ENCODE results near the gene CAP2. TPM values are rescaled to one million over a fixed set of nuclear protein-coding genes. Genes with fewer than 3 reads are reported as not detected.

Gene CAP2
- total RNA-seq, 1 donor from 2014 or later: 15.5 TPM

DNA sequence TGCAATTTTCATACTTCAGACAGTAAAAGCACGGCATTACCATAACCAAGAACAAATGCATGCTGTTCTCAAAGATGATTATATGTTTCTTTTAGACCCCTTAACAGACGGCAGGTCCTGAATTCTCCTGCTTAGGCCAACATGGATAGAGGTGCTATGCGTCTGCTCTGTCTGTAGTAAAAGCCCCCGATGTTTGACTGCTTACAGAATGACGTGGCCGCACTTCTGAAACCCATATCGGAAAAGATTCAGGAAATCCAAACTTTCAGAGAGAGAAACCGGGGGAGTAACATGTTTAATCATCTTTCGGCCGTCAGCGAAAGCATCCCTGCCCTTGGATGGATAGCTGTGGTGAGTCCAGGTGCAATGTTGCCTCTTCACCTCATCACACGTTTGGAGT lies 113.6 kb downstream of the CAP2 start:
- DNase-seq (ENCODE audit: low spot score, unreplicated experiment): no peak
- peaks cover 10% of the 10 kb centered on the region for H3K36me3 Mint-ChIP-seq (ENCODE audit: insufficient read depth)
- no peak overlapping the region for H3K27ac Mint-ChIP-seq
- H3K4me3 Mint-ChIP-seq (ENCODE audit: low read depth): no peak overlapping the region
- no peaks in the 10 kb centered on the region for H3K9me3 Mint-ChIP-seq (ENCODE audit: low read depth)
- H3K27me3 Mint-ChIP-seq: no peaks in the 10 kb centered on the region
- H3K4me1 Mint-ChIP-seq (ENCODE audit: low read depth): no peaks in the 10 kb centered on the region
- no peak for TF ChIP-seq CTCF (IDR thresholded peaks at IDR 0.05; ENCODE audit: unreplicated experiment)

DNA sequence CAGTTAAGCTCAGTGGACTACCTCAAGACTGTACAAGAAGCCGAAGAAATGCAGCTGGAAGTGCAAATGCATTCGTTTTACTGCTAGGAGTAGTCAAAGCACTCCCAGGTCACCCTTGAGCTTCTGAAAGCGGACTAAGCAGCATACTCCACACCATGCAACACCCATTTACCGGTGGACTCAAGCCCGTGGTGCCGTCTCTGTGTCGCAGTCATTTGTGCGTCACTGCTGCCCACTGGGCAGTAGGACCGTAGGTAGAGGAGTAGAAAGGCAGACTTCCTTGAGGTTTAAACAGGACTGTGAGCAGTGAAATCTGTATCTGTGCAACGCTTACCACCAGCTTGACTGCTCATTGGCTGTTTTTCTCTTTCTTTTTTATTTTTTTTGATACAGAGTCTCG lies 117.7 kb downstream of the CAP2 start:
- H3K27ac Mint-ChIP-seq: no peak overlapping the region
- no peak overlapping the region for H3K4me3 Mint-ChIP-seq (ENCODE audit: low read depth)
- H3K27me3 Mint-ChIP-seq: no peaks in the 10 kb centered on the region
- no peaks in the 10 kb centered on the region for H3K9me3 Mint-ChIP-seq (ENCODE audit: low read depth)
- no peak for TF ChIP-seq CTCF (IDR thresholded peaks at IDR 0.05; ENCODE audit: unreplicated experiment)
- H3K36me3 Mint-ChIP-seq (ENCODE audit: insufficient read depth): peaks cover 16% of the 10 kb centered on the region
- no peak for DNase-seq (ENCODE audit: low spot score, unreplicated experiment)
- H3K4me1 Mint-ChIP-seq (ENCODE audit: low read depth): no peaks in the 10 kb centered on the region

- Mint-ChIP-seq H3K4me1 (ENCODE audit: low read depth) (no peaks in the 10 kb centered on the region), H3K36me3 (ENCODE audit: insufficient read depth) (peaks cover 16% of the 10 kb centered on the region), H3K9me3 (ENCODE audit: low read depth) (no peaks in the 10 kb centered on the region), H3K27me3 (no peaks in the 10 kb centered on the region), H3K27ac (no peak overlapping the region), H3K4me3 (ENCODE audit: low read depth) (no peak overlapping the region)
- no peak for DNase-seq (ENCODE audit: low spot score, unreplicated experiment)
- no peak for TF ChIP-seq CTCF (IDR thresholded peaks at IDR 0.05; ENCODE audit: unreplicated experiment)
These were observed 118.2 kb downstream of the CAP2 start for GRCh38 chr6:17511580-17511979.

DNA sequence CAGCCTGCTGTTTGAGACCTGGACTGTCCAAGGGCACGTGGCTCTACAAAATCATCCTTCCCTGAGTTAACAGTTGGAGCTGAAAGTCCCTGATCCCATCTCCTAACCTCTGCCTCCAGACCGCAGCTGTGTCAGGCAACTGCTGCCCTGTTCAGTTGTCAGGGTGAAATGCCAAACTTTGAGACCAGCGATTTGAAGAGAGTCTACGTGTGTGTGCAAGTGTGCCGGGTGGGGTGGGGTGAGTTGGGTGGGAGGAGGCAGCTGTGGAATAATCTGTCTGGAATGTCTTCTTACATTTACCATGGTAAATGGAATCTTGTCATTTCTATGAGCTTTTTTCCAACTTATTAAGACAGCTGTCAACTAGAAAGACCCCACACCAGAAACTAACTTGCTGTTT lies 125.7 kb downstream of the CAP2 start:
- DNase-seq (ENCODE audit: low spot score, unreplicated experiment): no peak
- Mint-ChIP-seq H3K4me3 (ENCODE audit: low read depth) (no peak overlapping the region), H3K4me1 (ENCODE audit: low read depth) (no peaks in the 10 kb centered on the region), H3K27ac (no peak overlapping the region), H3K27me3 (no peaks in the 10 kb centered on the region), H3K9me3 (ENCODE audit: low read depth) (no peaks in the 10 kb centered on the region), H3K36me3 (ENCODE audit: insufficient read depth) (peaks cover 12% of the 10 kb centered on the region)
- no peak for TF ChIP-seq CTCF (IDR thresholded peaks at IDR 0.05; ENCODE audit: unreplicated experiment)

DNA sequence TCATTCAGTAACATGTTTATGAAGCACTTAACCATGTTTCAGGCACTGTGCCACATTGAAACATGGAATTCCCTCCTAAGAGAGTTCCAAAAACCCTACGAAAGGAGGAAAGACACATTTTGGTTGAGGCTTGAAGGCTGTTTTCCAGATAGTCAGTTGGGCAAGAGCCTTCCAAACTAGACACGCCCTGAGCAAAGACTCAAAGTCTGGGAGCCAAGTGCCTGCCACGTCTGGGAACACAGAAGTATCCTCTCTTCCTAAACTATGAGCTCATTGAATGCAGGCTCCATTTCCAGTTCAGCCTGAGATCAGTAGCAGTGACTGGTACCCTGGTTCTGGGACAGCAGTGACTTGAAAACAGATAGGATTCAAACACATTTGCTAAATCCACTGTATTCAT lies 132.2 kb downstream of the CAP2 start:
- TF ChIP-seq CTCF (IDR thresholded peaks at IDR 0.05; ENCODE audit: unreplicated experiment): no peak
- no peaks in the 10 kb centered on the region for H3K4me1 Mint-ChIP-seq (ENCODE audit: low read depth)
- H3K27me3 Mint-ChIP-seq: no peaks in the 10 kb centered on the region
- H3K4me3 Mint-ChIP-seq (ENCODE audit: low read depth): no peak overlapping the region
- no peak for DNase-seq (ENCODE audit: low spot score, unreplicated experiment)
- H3K27ac Mint-ChIP-seq: no peak overlapping the region
- peaks cover 7% of the 10 kb centered on the region for H3K36me3 Mint-ChIP-seq (ENCODE audit: insufficient read depth)
- H3K9me3 Mint-ChIP-seq (ENCODE audit: low read depth): no peaks in the 10 kb centered on the region
